Nephron (organoid): ENCODE data around the gene COIL.

Experiments
- H3K27ac Mint-ChIP-seq, 3 experiments: 2 replicates each; pipeline ENCODE4 v1.8.0; 2020; ENCODE audit warnings: mixed read lengths in 3 of 3, mild to moderate bottlenecking in 2 of 3, moderate library complexity in 1 of 3
- H3K27me3 Mint-ChIP-seq: 2 replicates; pipeline ENCODE4 v1.8.0; 2021; ENCODE audit warnings: low read depth, mild to moderate bottlenecking, moderate library complexity, mixed read lengths
- H3K36me3 Mint-ChIP-seq: 2 replicates; pipeline ENCODE4 v1.8.0; 2020; ENCODE audit warnings: low read depth, mixed read lengths
- H3K4me1 Mint-ChIP-seq: 2 replicates; pipeline ENCODE4 v1.8.0; 2020; ENCODE audit warnings: mixed read lengths
- H3K4me3 Mint-ChIP-seq, 3 experiments: 2 replicates each; pipeline ENCODE4 v1.8.0; 2020; ENCODE audit warnings: mild to moderate bottlenecking in 3 of 3, mixed read lengths in 3 of 3, moderate library complexity in 2 of 3
- H3K9me3 Mint-ChIP-seq: 2 replicates; pipeline ENCODE4 v1.8.0; 2020; ENCODE audit warnings: mixed read lengths
- CTCF ChIP-seq, 3 experiments: fragments of 200-600 bp; sonication (generic); IDR thresholded peaks; one replicate each; pipeline ENCODE4 v1.5.0; 2021; ENCODE audit warnings: antibody characterized with exemption in 3 of 3; ENCODE audit not compliant: unreplicated experiment in 3 of 3

The COIL gene

GRCh38 chr17:56896968-56897359 is 63.9 kb downstream of the COIL start:
- TF ChIP-seq CTCF (IDR thresholded peaks at IDR 0.05; ENCODE audit: unreplicated experiment in 3 of 3): no peak
- Mint-ChIP-seq H3K4me3 (no peak overlapping the region), H3K27me3 (no peaks in the 10 kb centered on the region), H3K9me3 (peaks cover 3% of the 10 kb centered on the region), H3K36me3 (peaks cover 31% of the 10 kb centered on the region), H3K27ac (no peak overlapping the region), H3K4me1 (peaks cover 19% of the 10 kb centered on the region)

GRCh38 chr17:56896217-56896967 is 64.5 kb downstream of the COIL start:
- H3K36me3 Mint-ChIP-seq: peaks cover 25% of the 10 kb centered on the region
- peaks cover 15% of the 10 kb centered on the region for H3K4me1 Mint-ChIP-seq
- no peak for TF ChIP-seq CTCF (IDR thresholded peaks at IDR 0.05; ENCODE audit: unreplicated experiment in 3 of 3)
- peaks cover 3% of the 10 kb centered on the region for H3K9me3 Mint-ChIP-seq
- no peak overlapping the region for H3K4me3 Mint-ChIP-seq
- H3K27ac Mint-ChIP-seq: no peak overlapping the region
- no peaks in the 10 kb centered on the region for H3K27me3 Mint-ChIP-seq

- Mint-ChIP-seq H3K4me1 (peaks cover 15% of the 10 kb centered on the region), H3K27ac (no peak overlapping the region), H3K9me3 (peaks cover 3% of the 10 kb centered on the region), H3K27me3 (no peaks in the 10 kb centered on the region), H3K4me3 (no peak overlapping the region), H3K36me3 (peaks cover 18% of the 10 kb centered on the region)
- TF ChIP-seq CTCF (IDR thresholded peaks at IDR 0.05; ENCODE audit: unreplicated experiment in 3 of 3): no peak
Observed at GRCh38 chr17:56894859-56895455, 65.9 kb downstream of the COIL start.

- Mint-ChIP-seq H3K27me3 (no peaks in the 10 kb centered on the region), H3K4me3 (no peak overlapping the region), H3K36me3 (peaks cover 21% of the 10 kb centered on the region), H3K4me1 (peaks cover 15% of the 10 kb centered on the region), H3K27ac (no peak overlapping the region), H3K9me3 (peaks cover 4% of the 10 kb centered on the region)
- no peak for TF ChIP-seq CTCF (IDR thresholded peaks at IDR 0.05; ENCODE audit: unreplicated experiment in 3 of 3)
Observed at GRCh38 chr17:56893503-56893902, 67.3 kb downstream of the COIL start.

- H3K36me3 Mint-ChIP-seq: peaks cover 24% of the 10 kb centered on the region
- no peak overlapping the region for H3K27ac Mint-ChIP-seq
- no peak overlapping the region for H3K4me3 Mint-ChIP-seq
- H3K4me1 Mint-ChIP-seq: peaks cover 15% of the 10 kb centered on the region
- no peak for TF ChIP-seq CTCF (IDR thresholded peaks at IDR 0.05; ENCODE audit: unreplicated experiment in 3 of 3)
- H3K9me3 Mint-ChIP-seq: peaks cover 9% of the 10 kb centered on the region
- H3K27me3 Mint-ChIP-seq: no peaks in the 10 kb centered on the region
Observed at GRCh38 chr17:56892333-56892732, 68.5 kb downstream of the COIL start.

- H3K9me3 Mint-ChIP-seq: peaks cover 12% of the 10 kb centered on the region
- H3K27ac Mint-ChIP-seq: no peak overlapping the region
- peaks cover 26% of the 10 kb centered on the region for H3K36me3 Mint-ChIP-seq
- H3K27me3 Mint-ChIP-seq: no peaks in the 10 kb centered on the region
- peaks cover 15% of the 10 kb centered on the region for H3K4me1 Mint-ChIP-seq
- TF ChIP-seq CTCF (IDR thresholded peaks at IDR 0.05; ENCODE audit: unreplicated experiment in 3 of 3): no peak
- no peak overlapping the region for H3K4me3 Mint-ChIP-seq
Observed at GRCh38 chr17:56891751-56892150, 69.1 kb downstream of the COIL start.
